Measurements from ENCODE around the gene RASSF3.
A peak's percentile ranks its signal among the peaks of the same experiment; 100 is the strongest.

Gene RASSF3

DNA sequence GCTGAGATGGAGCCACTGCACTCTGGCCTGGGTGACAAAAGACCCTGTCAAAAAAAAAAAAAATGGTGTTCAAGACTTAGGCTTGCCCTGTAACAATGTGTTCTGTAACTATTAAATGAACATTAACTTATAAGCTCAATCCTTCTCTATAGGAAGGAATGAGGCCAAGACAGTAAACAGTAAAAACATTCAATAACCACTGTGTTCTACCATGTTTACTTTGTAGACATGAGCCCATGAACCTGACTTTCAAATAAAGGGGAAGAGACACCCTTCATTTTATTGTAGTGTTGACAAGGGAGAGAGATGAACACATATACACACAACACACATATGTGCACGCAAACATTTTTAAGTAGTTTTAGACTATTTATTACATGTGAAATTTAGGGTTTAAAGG is 20.1 kb upstream of the RASSF3 start:
- TF ChIP-seq, protein P1, sequence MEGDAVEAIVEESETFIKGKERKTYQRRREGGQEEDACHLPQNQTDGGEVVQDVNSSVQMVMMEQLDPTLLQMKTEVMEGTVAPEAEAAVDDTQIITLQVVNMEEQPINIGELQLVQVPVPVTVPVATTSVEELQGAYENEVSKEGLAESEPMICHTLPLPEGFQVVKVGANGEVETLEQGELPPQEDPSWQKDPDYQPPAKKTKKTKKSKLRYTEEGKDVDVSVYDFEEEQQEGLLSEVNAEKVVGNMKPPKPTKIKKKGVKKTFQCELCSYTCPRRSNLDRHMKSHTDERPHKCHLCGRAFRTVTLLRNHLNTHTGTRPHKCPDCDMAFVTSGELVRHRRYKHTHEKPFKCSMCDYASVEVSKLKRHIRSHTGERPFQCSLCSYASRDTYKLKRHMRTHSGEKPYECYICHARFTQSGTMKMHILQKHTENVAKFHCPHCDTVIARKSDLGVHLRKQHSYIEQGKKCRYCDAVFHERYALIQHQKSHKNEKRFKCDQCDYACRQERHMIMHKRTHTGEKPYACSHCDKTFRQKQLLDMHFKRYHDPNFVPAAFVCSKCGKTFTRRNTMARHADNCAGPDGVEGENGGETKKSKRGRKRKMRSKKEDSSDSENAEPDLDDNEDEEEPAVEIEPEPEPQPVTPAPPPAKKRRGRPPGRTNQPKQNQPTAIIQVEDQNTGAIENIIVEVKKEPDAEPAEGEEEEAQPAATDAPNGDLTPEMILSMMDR (IDR thresholded peaks at IDR 0.05; ENCODE audit: low read depth, low read length, missing control alignments) = no peak
- DNase-seq (ENCODE audit: low read depth) = no peak

DNA sequence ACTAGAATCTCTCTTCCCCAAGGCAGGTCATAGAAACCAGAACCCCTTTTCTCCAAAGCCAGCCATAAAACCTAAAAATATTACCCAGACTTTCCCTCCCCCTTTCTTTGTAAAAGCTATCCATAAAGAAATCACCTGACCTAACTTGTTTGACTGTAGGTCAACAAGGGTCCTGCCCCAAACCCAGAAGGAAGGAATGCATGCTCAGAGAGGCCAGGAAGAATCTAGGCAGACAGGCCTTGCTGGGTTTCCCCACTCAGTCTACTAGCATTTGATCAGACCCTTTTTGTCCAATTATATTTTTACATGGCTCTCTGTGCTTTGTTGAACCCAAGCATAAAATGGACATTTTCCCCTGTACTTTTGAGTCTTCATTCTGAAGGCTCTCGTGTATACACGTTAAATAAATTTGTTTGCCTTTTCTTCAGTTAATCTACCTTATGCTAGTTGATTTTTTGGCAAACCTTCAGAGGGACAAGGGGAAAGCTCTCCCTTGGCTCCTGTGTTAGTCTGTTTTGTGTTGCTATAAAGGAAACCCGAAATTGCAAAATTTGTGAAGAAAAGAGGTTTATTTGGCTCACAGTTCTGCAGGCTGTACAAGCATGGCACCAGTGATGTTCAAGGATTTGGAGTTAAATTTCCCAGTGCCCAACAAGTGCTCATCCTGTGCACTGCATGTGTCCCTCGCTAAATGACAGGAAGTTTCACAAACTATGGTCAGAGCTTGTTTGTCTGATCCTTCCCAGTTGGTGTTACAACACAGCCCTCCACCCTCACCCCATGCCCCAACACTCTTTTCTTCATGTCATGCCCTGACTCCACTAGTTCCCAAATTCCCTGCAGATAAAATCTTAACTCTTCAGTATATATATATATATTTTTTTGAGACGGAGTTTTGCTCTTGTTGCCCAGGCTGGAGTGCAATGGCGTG is 14.2 kb upstream of the RASSF3 start:
- H3K4me3 ChIP-seq (ENCODE audit: low read depth, low read length) = no peak overlapping the region
- DNase-seq (ENCODE audit: low read depth) = no peak
- in situ Hi-C loops (cut with HindIII; ENCODE audit: low sequenced_read_pairs) = no loop called here
- TF ChIP-seq, protein P1 (IDR thresholded peaks at IDR 0.05; ENCODE audit: low read depth, low read length, missing control alignments) = no peak

More for the DNA sequence above, 20.1 kb upstream of the RASSF3 start:
- in situ Hi-C loops (cut with HindIII; ENCODE audit: low sequenced_read_pairs) = no loop called here
- no peak overlapping the region for H3K4me3 ChIP-seq (ENCODE audit: low read depth, low read length)

DNA sequence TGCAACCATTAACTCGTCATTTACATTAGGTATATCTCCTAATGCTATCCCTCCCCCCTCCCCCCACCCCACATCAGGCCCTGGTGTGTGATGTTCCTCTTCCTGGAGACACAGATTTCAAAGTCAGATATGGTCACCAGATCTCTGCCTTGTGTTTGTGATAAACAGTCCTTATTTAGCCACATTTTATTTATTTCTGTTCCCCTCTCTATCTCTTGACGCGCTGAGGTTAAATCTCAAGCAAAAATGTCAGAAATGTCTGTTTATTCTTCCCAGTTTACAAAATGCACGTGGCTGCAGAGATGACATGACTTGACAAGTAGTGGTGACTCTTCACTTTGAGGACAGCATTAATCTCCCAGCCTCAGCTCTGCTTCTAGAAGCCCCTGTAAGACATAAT is 11.5 kb upstream of the RASSF3 start:
- no peak overlapping the region for H3K4me3 ChIP-seq (ENCODE audit: low read depth, low read length)
- DNase-seq (ENCODE audit: low read depth) = no peak
- TF ChIP-seq, protein P1 (IDR thresholded peaks at IDR 0.05; ENCODE audit: low read depth, low read length, missing control alignments) = no peak
- in situ Hi-C loops (cut with HindIII; ENCODE audit: low sequenced_read_pairs) = no loop called here

DNA sequence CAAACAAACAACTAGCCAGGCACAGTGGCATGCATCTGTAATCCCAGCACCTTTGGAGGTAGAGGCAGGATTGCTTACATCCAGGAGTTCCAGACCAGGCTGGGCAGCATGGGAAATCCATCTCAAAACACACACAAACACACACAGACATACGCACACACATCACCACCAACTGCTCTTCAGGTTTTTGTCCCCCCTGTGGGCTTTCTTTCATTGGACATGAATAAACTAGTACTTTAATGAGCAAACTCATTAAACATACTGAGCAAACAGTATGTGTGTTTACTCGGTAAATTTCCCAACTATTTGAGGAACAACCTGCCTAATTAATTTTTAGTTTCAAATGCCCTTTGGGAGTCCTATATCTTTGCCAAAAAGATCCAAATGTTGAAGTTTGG is 10.1 kb upstream of the RASSF3 start:
- DNase-seq (ENCODE audit: low read depth) = no peak
- TF ChIP-seq, protein P1 (IDR thresholded peaks at IDR 0.05; ENCODE audit: low read depth, low read length, missing control alignments) = no peak
- in situ Hi-C loops (cut with HindIII; ENCODE audit: low sequenced_read_pairs) = no loop called here

DNA sequence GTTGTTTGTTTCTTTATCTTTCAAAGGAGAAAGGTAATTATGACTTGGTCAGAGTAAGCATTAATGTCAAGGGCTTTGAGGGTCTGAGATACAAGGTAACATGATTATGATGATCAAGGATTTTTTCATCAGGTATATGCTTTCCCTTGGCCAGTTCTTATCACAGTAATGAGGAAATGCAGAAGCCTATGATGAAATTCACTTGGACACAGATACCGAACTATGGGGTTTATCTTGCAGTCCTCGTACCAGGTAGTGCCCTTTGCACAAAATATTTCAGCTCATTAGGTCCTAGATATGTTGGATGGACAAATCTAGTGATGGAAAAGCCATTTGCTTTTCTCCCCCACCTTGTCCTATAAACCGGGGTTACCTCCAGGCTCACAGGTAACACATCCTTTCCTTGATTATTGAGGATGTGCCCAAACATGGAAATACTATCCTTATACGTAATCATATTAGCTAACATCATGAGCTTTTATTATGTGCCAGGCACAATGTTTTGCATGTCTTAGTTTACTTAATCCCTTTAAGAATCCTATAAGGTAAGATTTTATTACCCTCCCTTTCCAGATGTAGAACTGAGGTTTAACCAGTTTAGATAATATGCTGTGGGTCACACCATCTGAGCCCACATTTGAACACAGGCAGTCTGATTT is 7.0 kb upstream of the RASSF3 start:
- no peak overlapping the region for H3K4me3 ChIP-seq (ENCODE audit: low read depth, low read length)
- in situ Hi-C loops (cut with HindIII; ENCODE audit: low sequenced_read_pairs) = no loop called here
- no peak for DNase-seq (ENCODE audit: low read depth)
- TF ChIP-seq, protein P1 (IDR thresholded peaks at IDR 0.05; ENCODE audit: low read depth, low read length, missing control alignments) = no peak

More for the DNA sequence above, 10.1 kb upstream of the RASSF3 start:
- H3K4me3 ChIP-seq (ENCODE audit: low read depth, low read length) = no peak overlapping the region

DNA sequence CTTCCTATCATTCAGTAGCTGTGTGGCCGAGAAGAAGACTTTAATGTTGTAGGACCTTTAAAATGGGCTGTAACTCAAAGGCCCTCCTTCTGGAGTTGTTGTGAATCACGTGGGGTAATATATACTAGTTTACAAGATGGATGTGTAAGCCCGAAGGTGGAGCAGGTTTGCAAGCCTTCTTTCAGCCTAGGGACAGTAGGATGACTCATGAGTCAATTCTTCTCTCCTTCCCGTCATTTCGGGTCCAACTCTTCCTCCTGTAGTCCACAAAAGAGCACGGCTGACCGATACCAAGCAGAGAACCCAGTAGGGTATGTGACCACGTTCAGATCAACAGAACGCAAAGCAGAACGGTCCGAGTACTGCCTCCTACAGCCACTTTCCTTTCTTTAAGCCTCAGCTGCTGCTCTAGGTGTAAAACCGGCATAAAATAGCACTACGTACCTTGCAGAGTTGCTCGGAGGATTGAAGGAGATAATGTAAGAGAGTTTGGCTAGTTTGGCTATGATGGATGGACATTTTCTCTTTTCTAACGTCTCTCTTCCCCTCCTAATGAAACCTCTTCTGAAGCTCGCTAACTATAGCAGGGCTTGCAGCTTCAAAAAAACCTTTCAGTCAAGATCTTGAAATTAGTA is 1.3 kb upstream of the RASSF3 start:
- no peak for DNase-seq (ENCODE audit: low read depth)
- in situ Hi-C loops (cut with HindIII; ENCODE audit: low sequenced_read_pairs) = no loop called here
- peak overlapping the region; percentile 88 for H3K4me3 ChIP-seq (ENCODE audit: low read depth, low read length)
- TF ChIP-seq, protein P1 (IDR thresholded peaks at IDR 0.05; ENCODE audit: low read depth, low read length, missing control alignments) = peak; percentile 16
